DND-41 (cell line): ENCODE results near the gene ACAD8.

Source experiments
- CTCF ChIP-seq: IDR thresholded peaks from 2 replicates; pipeline ENCODE4 v1.5.1; 2012; ENCODE audit warnings: borderline replicate concordance, low read length, moderate library complexity, mild to moderate bottlenecking; ENCODE audit not compliant: poor library complexity, severe bottlenecking; ENCODE audit errors: extremely low read depth
- EZH2 ChIP-seq: IDR thresholded peaks from 3 replicates; pipeline ENCODE4 v1.6.1; 2012; ENCODE audit warnings: borderline replicate concordance, low read depth, mild to moderate bottlenecking, moderate library complexity, low read length, inconsistent platforms; ENCODE audit not compliant: severe bottlenecking

- TF ChIP-seq CTCF (peak; percentile 32), EZH2 (no peak)
Observed at GRCh38 chr11:134253188-134253993, at the start of gene ACAD8, which contains the start of gene THYN1.
